Spleen (tissue), 11 donors: ENCODE measurements around the gene HSPA9. TPM values are rescaled to one million over a fixed set of nuclear protein-coding genes. Genes with fewer than 3 reads are reported as not detected.

Experiments
- DNase-seq: peaks from one replicate; pipeline ENCODE4 v3.0.0-alpha.2; 2020
- H3K27ac ChIP-seq, 8 donors: fragments of 200-600 bp; sonication (generic) in 7 of 8; 1 replicate in 4 of 8; 2 replicates in 4 of 8; pipeline versions ENCODE4 v1.5.0 to v1.8.0; 2016 to 2021; ENCODE audit warnings: inconsistent platforms in 4 of 8, mild to moderate bottlenecking in 4 of 8, moderate library complexity in 1 of 8
- H3K27me3 ChIP-seq, 7 donors: fragments of 200-600 bp; sonication (generic) in 6 of 7; replicated peaks in 1 of 7; 1 replicate in 4 of 7; 2 replicates in 3 of 7; pipeline versions ENCODE4 v1.5.0 to v1.8.0; 2016 to 2021; ENCODE audit warnings: inconsistent platforms in 3 of 7, mild to moderate bottlenecking in 1 of 7
- H3K36me3 ChIP-seq, 6 donors: fragments of 200-600 bp; sonication (generic) in 5 of 6; 1 replicate in 4 of 6; 2 replicates in 2 of 6; pipeline versions ENCODE4 v1.5.0 to v1.8.0; 2016 to 2021; ENCODE audit warnings: inconsistent platforms in 2 of 6
- H3K4me1 ChIP-seq, 6 donors: fragments of 200-600 bp; sonication (generic) in 5 of 6; 1 replicate in 3 of 6; 2 replicates in 3 of 6; pipeline versions ENCODE4 v1.5.0 to v1.8.0; 2016 to 2021; ENCODE audit warnings: inconsistent platforms in 3 of 6
- H3K4me3 ChIP-seq, 8 donors: fragments of 200-600 bp; sonication (generic) in 7 of 8; 1 replicate in 4 of 8; 2 replicates in 4 of 8; pipeline versions ENCODE4 v1.5.0 to v1.8.0; 2016 to 2021; ENCODE audit warnings: inconsistent platforms in 4 of 8, mild to moderate bottlenecking in 4 of 8, moderate library complexity in 2 of 8
- H3K9me3 ChIP-seq, 8 donors: fragments of 200-600 bp; sonication (generic) in 7 of 8; 1 replicate in 4 of 8; 2 replicates in 4 of 8; pipeline versions ENCODE4 v1.5.0 to v1.8.0; 2016 to 2021; ENCODE audit warnings: inconsistent platforms in 4 of 8
- CTCF ChIP-seq, 11 experiments: fragments of 200-600 bp in 7 of 11; fragments of 450-650 bp in 4 of 11; sonication (generic) in 4 of 11; IDR thresholded peaks in 8 of 11; conservative IDR thresholded peaks in 3 of 11; 1 replicate in 7 of 11; 2 replicates in 4 of 11; pipeline versions ENCODE4 v1.4.0 to v1.8.0; 2016 to 2021; ENCODE audit warnings: antibody characterized with exemption in 11 of 11, inconsistent platforms in 4 of 11, mild to moderate bottlenecking in 1 of 11
- POLR2A ChIP-seq, 3 donors: fragments of 450-650 bp; IDR thresholded peaks; one replicate each; pipeline ENCODE4 v1.5.1; 2017; ENCODE audit warnings: antibody characterized with exemption in 3 of 3, mild to moderate bottlenecking in 1 of 3
- POLR2AphosphoS5 ChIP-seq, 3 donors: sonication (generic); formaldehyde crosslinking; IDR thresholded peaks; one replicate each; pipeline ENCODE4 v1.5.1; 2017; ENCODE audit warnings: antibody characterized with exemption in 3 of 3
- WGBS, 5 donors: extraction: QIAGEN DNeasy Blood & Tissue Kit in 3 of 5; methylation state at CpG; one replicate each; pipeline versions ENCODE4 v1.1.5 to v1.1.7; 2013 to 2018; 5-methylcytosine and 5-hydroxymethylcytosine counted together
- intact Hi-C: fragments of 100-400 bp; cut with DNase I; formaldehyde crosslinking; loops from one replicate; pipeline ENCODE4 v1.15.0; 2023; ENCODE audit warnings: low total_unique reads
- polyA plus RNA-seq, 3 donors: library from polyadenylated mRNA; stranded (reverse); fragments of 200-250 nt; gene quantifications; one replicate each; pipeline ENCODE4 v1.2.1, GENCODE V29; 2013
- total RNA-seq, 7 donors: library from RNA; depleted of rRNA in 3 of 7; stranded (reverse); fragments of >200 nt in 3 of 7; fragmentation: NEBNext Ultra II Directional in 4 of 7; extraction: Animal tissue kit (Norgen Biotek cat#: 25700) in 4 of 7; gene quantifications; one replicate each; pipeline versions ENCODE4 v1.1.0 to v1.2.1, GENCODE V29; 2016 to 2021
- donor health status: healthy with polysubstance abuse.
- donor health status: DM: no; HTN: no; CAD: no; lungs with moderate emphysema.
- donor health status: DM: no; HTN: no; CAD: no.
- donor health status: Bipolar disorder and iron deficiency.
- donor health status: healthy.
- donor health status: DM: no; HTN: no; CAD: no.
- donor health status: DM: yes; HTN: yes; CAD: no.

The HSPA9 gene
- total and polyA plus RNA-seq, 10 donors, result 50.4 to 187 (median 140) TPM

GRCh38 chr5:138573223-138573622, 2.0 kb downstream of the HSPA9 start:
- H3K36me3 ChIP-seq, result peaks cover 2 to 57% (median 52%) of the 10 kb centered on the region in 6 donors
- H3K27me3 ChIP-seq, result no peaks in the 10 kb centered on the region
- no peak overlapping the region for H3K27ac ChIP-seq
- no peak for DNase-seq
- WGBS, 5 donors, result 83 to 98% (median 87%) methylated on average over 5 to 8 of the region's 8 CpGs
- H3K4me1 ChIP-seq, result peaks cover 11 to 72% (median 39%) of the 10 kb centered on the region in 6 donors
- H3K9me3 ChIP-seq, result no peaks in the 10 kb centered on the region
- TF ChIP-seq POLR2AphosphoS5 (IDR thresholded peaks at IDR 0.05), result no peak
- no peak for TF ChIP-seq POLR2A (IDR thresholded peaks at IDR 0.05)
- no peak for TF ChIP-seq CTCF (IDR thresholded peaks at IDR 0.05 in 8 of 11, conservative IDR thresholded peaks at IDR 0.05 in 3 of 11)
- intact Hi-C loops, result no loop called here
- no peak overlapping the region for H3K4me3 ChIP-seq

GRCh38 chr5:138570871-138571270, 4.3 kb downstream of the HSPA9 start:
- no peak overlapping the region for H3K27ac ChIP-seq
- intact Hi-C loops, result no loop called here
- no peak for DNase-seq
- H3K9me3 ChIP-seq, result no peaks in the 10 kb centered on the region
- TF ChIP-seq POLR2AphosphoS5 (IDR thresholded peaks at IDR 0.05) (no peak), CTCF (IDR thresholded peaks at IDR 0.05 in 8 of 11, conservative IDR thresholded peaks at IDR 0.05 in 3 of 11) (no peak), POLR2A (IDR thresholded peaks at IDR 0.05) (no peak)
- H3K4me1 ChIP-seq, result peaks cover 9 to 89% (median 42%) of the 10 kb centered on the region in 6 donors
- no peaks in the 10 kb centered on the region for H3K27me3 ChIP-seq
- H3K36me3 ChIP-seq, result peaks cover 2 to 81% (median 75%) of the 10 kb centered on the region in 6 donors
- no peak overlapping the region for H3K4me3 ChIP-seq
- WGBS, 5 donors, result 95 to 99% (median 98%) methylated on average over 9 of the region's 9 CpGs

- Histone ChIP-seq H3K36me3 (peaks cover 2 to 91% (median 86%) of the 10 kb centered on the region in 6 donors), H3K27ac (no peak overlapping the region), H3K9me3 (no peaks in the 10 kb centered on the region), H3K27me3 (no peaks in the 10 kb centered on the region), H3K4me3 (no peak overlapping the region), H3K4me1 (peaks cover 9 to 99% (median 47%) of the 10 kb centered on the region in 6 donors)
- intact Hi-C loops, result no loop called here
- no peak for DNase-seq
- WGBS, 5 donors, result 93 to 95% (median 94%) methylated on average over 7 of the region's 7 CpGs
- no peak for TF ChIP-seq POLR2A (IDR thresholded peaks at IDR 0.05)
- no peak for TF ChIP-seq CTCF (IDR thresholded peaks at IDR 0.05 in 8 of 11, conservative IDR thresholded peaks at IDR 0.05 in 3 of 11)
- TF ChIP-seq POLR2AphosphoS5 (IDR thresholded peaks at IDR 0.05), result no peak
Observed at GRCh38 chr5:138569782-138570181, 5.4 kb downstream of the HSPA9 start.

- TF ChIP-seq POLR2AphosphoS5 (IDR thresholded peaks at IDR 0.05) (no peak), POLR2A (IDR thresholded peaks at IDR 0.05) (no peak), CTCF (IDR thresholded peaks at IDR 0.05 in 8 of 11, conservative IDR thresholded peaks at IDR 0.05 in 3 of 11) (no peak)
- intact Hi-C loops, result no loop called here
- WGBS, 5 donors, result 90 to 95% (median 91%) methylated on average over 16 of the region's 16 CpGs
- Histone ChIP-seq H3K27ac (no peak overlapping the region), H3K4me3 (no peak overlapping the region), H3K36me3 (peaks cover 2 to 100% (median 99%) of the 10 kb centered on the region in 6 donors), H3K4me1 (peaks cover under 1 to 99% (median 39%) of the 10 kb centered on the region in 6 donors), H3K27me3 (no peaks in the 10 kb centered on the region), H3K9me3 (no peaks in the 10 kb centered on the region)
- DNase-seq, result no peak
Observed at GRCh38 chr5:138568061-138568824, 7.0 kb downstream of the HSPA9 start.
